ENCODE results near the gene FAM219A. TPM values are rescaled to one million over a fixed set of nuclear protein-coding genes. Genes with fewer than 3 reads are reported as not detected.

Gene FAM219A
- total RNA-seq, 1 donor from 2014 or later, result 28.8 TPM

DNA sequence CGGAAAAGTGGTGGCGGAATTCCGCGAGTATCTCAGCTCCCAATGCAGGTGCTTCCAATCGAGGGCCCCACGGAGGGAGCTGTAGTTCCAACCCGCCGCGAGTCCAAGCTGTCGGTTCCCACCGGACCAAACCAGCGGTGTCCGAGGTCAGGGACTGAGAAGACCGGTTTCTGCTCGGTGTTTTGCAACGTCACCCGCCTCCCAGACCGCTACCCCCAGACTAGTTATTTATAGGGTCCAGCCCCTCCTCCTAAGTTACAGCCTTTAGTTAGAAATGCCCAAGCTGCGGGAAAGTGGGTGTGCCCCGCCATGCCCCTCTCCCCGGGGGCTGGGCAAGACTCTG, 81.0 kb downstream of the FAM219A start:
- intact Hi-C loops (cut with DNase I), result no loop called here
- H3K27me3 ChIP-seq, result no peaks in the 10 kb centered on the region
- peaks cover 22% of the 10 kb centered on the region for H3K4me1 ChIP-seq
- ATAC-seq (no peak), DNase-seq (peak; percentile 77)
- TF ChIP-seq, protein P1, sequence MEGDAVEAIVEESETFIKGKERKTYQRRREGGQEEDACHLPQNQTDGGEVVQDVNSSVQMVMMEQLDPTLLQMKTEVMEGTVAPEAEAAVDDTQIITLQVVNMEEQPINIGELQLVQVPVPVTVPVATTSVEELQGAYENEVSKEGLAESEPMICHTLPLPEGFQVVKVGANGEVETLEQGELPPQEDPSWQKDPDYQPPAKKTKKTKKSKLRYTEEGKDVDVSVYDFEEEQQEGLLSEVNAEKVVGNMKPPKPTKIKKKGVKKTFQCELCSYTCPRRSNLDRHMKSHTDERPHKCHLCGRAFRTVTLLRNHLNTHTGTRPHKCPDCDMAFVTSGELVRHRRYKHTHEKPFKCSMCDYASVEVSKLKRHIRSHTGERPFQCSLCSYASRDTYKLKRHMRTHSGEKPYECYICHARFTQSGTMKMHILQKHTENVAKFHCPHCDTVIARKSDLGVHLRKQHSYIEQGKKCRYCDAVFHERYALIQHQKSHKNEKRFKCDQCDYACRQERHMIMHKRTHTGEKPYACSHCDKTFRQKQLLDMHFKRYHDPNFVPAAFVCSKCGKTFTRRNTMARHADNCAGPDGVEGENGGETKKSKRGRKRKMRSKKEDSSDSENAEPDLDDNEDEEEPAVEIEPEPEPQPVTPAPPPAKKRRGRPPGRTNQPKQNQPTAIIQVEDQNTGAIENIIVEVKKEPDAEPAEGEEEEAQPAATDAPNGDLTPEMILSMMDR (IDR thresholded peaks at IDR 0.05), result no peak
- no peaks in the 10 kb centered on the region for H3K36me3 ChIP-seq
- peak overlapping the region; percentile 79 for H3K4me3 ChIP-seq
- H3K27ac ChIP-seq, result peak overlapping the region; percentile 68
- H3K9me3 ChIP-seq, result no peaks in the 10 kb centered on the region

DNA sequence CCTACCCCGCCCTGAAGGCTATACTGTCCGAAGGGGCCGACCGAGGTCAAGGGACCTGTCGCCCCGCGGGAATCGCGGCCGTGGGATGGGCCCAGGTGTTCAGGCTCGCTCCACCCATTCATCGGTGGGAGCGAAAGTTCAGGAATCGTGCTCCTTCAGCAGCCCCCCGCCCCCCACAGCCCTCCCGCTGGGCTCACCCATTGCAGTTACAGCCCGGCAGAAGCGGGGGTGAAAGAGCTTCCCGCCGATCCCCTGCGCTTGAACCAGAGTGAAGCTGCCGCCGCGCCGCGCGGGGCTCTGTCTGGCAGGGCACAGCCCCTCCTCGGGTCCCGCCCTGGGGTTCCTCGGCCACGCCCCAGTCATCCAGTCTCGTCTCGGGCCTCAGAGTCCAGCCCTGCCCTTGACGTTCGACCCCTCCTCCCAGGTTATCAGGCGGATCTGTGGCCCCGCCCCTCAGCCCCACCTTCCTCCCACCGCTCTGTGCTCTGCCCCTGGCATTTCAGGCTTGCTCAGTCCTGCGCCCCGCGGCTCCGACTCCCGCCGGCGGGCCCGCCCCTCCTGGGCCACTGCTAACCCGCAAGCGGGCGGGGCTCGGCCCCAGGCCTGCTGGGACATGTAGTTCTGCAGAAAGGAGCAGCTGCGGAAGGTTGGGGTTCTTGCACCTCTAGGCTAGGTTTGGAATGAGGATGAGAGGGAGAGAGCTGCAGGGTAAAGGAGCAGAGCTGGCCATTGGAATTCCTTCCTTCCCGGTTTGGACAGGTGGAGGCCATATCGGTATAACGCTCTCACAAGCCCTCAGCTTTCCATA, 81.6 kb downstream of the FAM219A start, which contains the start of gene MYORG:
TSS of gene MYORG (minus strand) at position 303 of the 808 bp plus-strand sequence. CDS start 3,955 bp downstream, outside the sequence.
- H3K36me3 ChIP-seq, result no peaks in the 10 kb centered on the region
- TF ChIP-seq, protein P1 (IDR thresholded peaks at IDR 0.05), result no peak
- H3K27ac ChIP-seq, result peak within 1 kb of the TSS; percentile 68
- ATAC-seq, result peak; percentile 91
- peak; percentile 99 for DNase-seq
- intact Hi-C loops (cut with DNase I), result no loop called here
- H3K9me3 ChIP-seq, result no peaks in the 10 kb centered on the region
- peak within 1 kb of the TSS; percentile 79 for H3K4me3 ChIP-seq
- peaks cover 22% of the 10 kb centered on the region for H3K4me1 ChIP-seq
- peaks cover 5% of the 10 kb centered on the region for H3K27me3 ChIP-seq

DNA sequence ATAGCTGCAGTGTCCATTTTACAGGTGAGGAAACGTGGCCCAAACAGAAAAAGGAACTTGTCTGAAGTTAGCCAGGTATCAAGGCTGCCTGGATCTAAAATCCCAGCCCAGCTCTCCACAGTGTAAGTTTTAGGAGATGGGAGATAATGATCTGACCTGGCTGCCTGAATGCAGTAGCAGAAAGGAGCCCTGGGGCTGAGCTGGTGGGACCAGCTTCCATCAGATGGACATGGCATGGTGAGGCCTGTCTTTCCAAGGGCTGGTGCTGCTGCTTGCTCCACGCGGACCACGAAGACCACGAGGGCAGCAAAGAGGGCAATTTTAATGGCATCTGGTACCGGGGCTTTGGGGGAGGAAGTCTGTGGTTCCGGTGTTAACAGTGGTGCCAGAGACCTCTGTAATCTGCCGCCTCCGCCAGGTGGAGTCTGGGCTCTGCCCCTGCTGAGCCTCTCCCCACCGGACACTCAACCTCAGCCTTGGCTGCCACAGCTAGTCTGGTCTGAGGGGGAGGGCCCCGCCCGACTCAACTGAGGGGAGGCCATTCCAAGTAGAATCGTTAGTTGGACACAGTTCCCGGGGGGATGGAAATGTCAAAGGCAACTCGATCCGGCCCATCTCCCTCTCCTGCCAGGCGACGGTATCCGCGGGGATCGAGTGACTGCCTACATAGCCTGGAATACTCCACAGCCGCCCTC, 82.3 kb downstream of the FAM219A start:
- peak; percentile 38 for ATAC-seq
- peak overlapping the region; percentile 68 for H3K27ac ChIP-seq

DNA sequence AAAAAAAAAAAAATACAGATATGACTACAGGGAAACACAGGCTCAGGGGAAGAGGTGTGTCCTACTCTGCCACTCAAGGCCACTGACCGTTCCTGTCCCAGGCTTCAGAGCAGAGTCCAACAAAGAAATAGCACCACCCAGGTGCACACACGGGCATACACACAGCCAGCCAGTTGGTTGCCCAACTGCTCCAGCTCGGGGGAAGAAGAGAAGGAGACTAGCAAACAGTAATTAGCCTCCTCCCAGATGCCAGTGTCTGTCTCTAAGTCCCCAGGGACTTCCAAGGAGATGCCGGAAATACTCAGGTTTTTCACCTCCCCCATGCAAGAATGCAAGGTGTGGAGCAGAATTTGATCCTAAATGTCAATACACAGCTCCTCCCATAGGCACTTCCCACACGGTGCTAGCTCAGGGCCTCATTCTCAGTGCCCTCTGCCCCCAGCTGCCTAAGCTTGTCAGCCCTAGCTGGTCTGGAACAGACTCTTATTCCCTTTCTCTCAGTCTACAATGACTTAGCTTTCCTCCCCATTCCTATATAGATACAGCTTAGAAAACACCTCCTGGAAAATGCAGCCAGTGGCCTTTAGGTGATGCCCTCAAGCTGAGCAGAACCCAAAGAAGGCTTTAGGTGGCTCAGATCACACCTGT, 83.3 kb downstream of the FAM219A start:
- peak overlapping the region; percentile 37 for H3K27ac ChIP-seq
- intact Hi-C loops (cut with DNase I), result no loop called here
- H3K4me1 ChIP-seq, result peaks cover 13% of the 10 kb centered on the region
- H3K27me3 ChIP-seq, result peaks cover 11% of the 10 kb centered on the region
- no peaks in the 10 kb centered on the region for H3K9me3 ChIP-seq
- H3K36me3 ChIP-seq, result no peaks in the 10 kb centered on the region
- no peak for ATAC-seq
- DNase-seq, result no peak
- TF ChIP-seq, protein P1 (IDR thresholded peaks at IDR 0.05), result no peak
- H3K4me3 ChIP-seq, result no peak overlapping the region

More for the DNA sequence above, 82.3 kb downstream of the FAM219A start:
- H3K4me1 ChIP-seq, result peaks cover 20% of the 10 kb centered on the region
- no peaks in the 10 kb centered on the region for H3K36me3 ChIP-seq
- TF ChIP-seq, protein P1 (IDR thresholded peaks at IDR 0.05), result no peak
- peaks cover 11% of the 10 kb centered on the region for H3K27me3 ChIP-seq
- no peaks in the 10 kb centered on the region for H3K9me3 ChIP-seq
- peak; percentile 81 for DNase-seq
- H3K4me3 ChIP-seq, result peak overlapping the region; percentile 79
- intact Hi-C loops (cut with DNase I), result no loop called here

DNA sequence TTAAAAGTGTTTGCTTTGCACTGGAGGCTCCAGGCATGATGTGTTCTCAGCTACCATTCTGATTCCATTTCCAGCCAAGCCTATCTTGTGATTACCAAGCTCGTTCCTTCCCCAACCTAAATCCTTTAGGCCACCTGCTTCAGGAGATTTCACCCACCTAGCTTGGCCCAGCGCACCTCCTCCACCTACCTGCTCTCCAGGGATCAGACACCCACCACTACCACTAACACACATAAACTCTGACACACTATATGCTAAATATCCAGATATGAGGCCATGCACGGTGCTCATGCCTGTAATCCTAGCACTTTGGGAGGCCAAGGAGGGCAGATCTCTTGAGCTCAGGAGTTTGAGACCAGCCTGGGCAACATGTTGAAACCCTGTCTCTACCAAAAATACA, 84.0 kb downstream of the FAM219A start:
- H3K4me1 ChIP-seq, result peaks cover 10% of the 10 kb centered on the region
- no peak for ATAC-seq
- no peaks in the 10 kb centered on the region for H3K36me3 ChIP-seq
- H3K27ac ChIP-seq, result no peak overlapping the region
- intact Hi-C loops (cut with DNase I), result no loop called here
- TF ChIP-seq, protein P1 (IDR thresholded peaks at IDR 0.05), result no peak
- H3K4me3 ChIP-seq, result no peak overlapping the region
- H3K27me3 ChIP-seq, result peaks cover 11% of the 10 kb centered on the region
- DNase-seq, result no peak
- H3K9me3 ChIP-seq, result no peaks in the 10 kb centered on the region
